ENCODE results near the gene SLC35F6. TPM values are rescaled to one million over a fixed set of nuclear protein-coding genes. Genes with fewer than 3 reads are reported as not detected.

The SLC35F6 gene
- total and polyA plus RNA-seq, 9 of the 15 experiments (the other 6 are each of a cell fraction or from before 2014, with no cell fraction given), result 11.9 to 47.3 (median 22.5) TPM

DNA sequence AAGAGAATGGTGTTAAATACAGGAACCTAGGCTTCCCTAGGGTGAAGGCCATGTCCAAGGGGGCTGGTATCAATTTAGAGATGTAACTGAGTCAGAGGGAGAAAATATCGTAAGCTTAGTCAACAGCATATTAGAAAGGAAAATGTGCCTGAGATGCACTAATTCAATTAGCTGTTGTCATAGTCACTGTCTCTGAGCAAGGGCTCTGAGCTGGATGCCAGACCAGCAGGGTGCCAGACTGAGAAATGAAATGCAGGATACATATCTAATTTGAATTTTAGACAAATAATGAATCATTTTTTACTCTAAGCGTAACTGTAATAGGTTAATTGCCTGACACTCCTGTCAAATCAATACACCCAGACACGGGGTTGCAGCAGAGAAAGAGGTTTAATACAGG, 11.4 kb upstream of the SLC35F6 start:
- H3K9me1 ChIP-seq (ENCODE audit: control insufficient read depth, insufficient read depth, low read length), result no peaks in the 10 kb centered on the region
- no peak overlapping the region for H2AFZ ChIP-seq (ENCODE audit: low read depth, low read length)
- ChIA-PET POLR2A (interaction anchor here (0.8 to 0.9 kb wide), 3 partner anchors 34 to 199 kb away, joined by 3 to 7 read pairs (median 5); no protein-coding TSS in a partner anchor), CTCF (ENCODE audit: low intra/inter-chr PET ratio) (no interaction called here)
- no peak for TF ChIP-seq POLR2G (IDR thresholded peaks at IDR 0.05; ENCODE audit: low read depth, low read length)
- TF ChIP-seq, protein P1, sequence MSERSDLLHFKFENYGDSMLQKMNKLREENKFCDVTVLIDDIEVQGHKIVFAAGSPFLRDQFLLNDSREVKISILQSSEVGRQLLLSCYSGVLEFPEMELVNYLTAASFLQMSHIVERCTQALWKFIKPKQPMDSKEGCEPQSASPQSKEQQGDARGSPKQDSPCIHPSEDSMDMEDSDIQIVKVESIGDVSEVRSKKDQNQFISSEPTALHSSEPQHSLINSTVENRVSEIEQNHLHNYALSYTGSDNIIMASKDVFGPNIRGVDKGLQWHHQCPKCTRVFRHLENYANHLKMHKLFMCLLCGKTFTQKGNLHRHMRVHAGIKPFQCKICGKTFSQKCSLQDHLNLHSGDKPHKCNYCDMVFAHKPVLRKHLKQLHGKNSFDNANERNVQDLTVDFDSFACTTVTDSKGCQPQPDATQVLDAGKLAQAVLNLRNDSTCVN (CRISPR knock-in tag; IDR thresholded peaks at IDR 0.05), result no peak
- no peak for TF ChIP-seq ETV5 (CRISPR knock-in tag; IDR thresholded peaks at IDR 0.05; ENCODE audit: low read depth)
- TF ChIP-seq NR2C1 (IDR thresholded peaks at IDR 0.05), result no peak
- TF ChIP-seq NR2C1 (tag; IDR thresholded peaks at IDR 0.05), result no peak
- H3K36me3 ChIP-seq (ENCODE audit: control insufficient read depth, insufficient read depth, low read length), result no peaks in the 10 kb centered on the region; the same call in 2 of the 3 replicates
- FAIRE-seq, result no peak
- peaks cover 17 to 32% of the 10 kb centered on the region in 2 experiments for H3K4me1 ChIP-seq (replicated peaks in 1 of 2; ENCODE audit: control insufficient read depth in 2 of 2, insufficient read depth in 2 of 2, low read length in 2 of 2)
- intact Hi-C loops (cut with micrococcal nuclease), result no loop called here
- 86% methylated on average over 3 of the region's 3 CpGs for WGBS (ENCODE audit: insufficient coverage, low coverage, missing lambda C conversion rate)
- H3K27ac ChIP-seq (ENCODE audit: extremely low read depth, low read depth, low read length), result no peak overlapping the region
- H3K9ac ChIP-seq (ENCODE audit: insufficient read depth in 1 of 2, low read depth in 2 of 2, low read length in 2 of 2), result no peak overlapping the region
- no peak for DNase-seq (ENCODE audit: extremely low read depth in 1 of 4, low spot score in 3 of 4)
- no peak overlapping the region for H3K4me3 ChIP-seq
- no peak for ATAC-seq
- BruUV-seq (replicated peaks), result no TSS peak
- no peaks in the 10 kb centered on the region for H3K79me2 ChIP-seq (ENCODE audit: control insufficient read depth, insufficient read depth, low read length)
- no peak overlapping the region for H3K4me2 ChIP-seq (ENCODE audit: insufficient read depth, low read length)
- no peaks in the 10 kb centered on the region for H3K27me3 ChIP-seq (ENCODE audit: control insufficient read depth in 2 of 2, insufficient read depth in 2 of 2, low read length in 2 of 2)
- in situ Hi-C loops (cut with MboI), result no loop called here
- H3K9me3 ChIP-seq (replicated peaks; ENCODE audit: control insufficient read depth, insufficient read depth, low read depth, low read length), result no peaks in the 10 kb centered on the region
- H4K20me1 ChIP-seq (replicated peaks; ENCODE audit: control insufficient read depth, insufficient read depth, low read length), result no peaks in the 10 kb centered on the region

DNA sequence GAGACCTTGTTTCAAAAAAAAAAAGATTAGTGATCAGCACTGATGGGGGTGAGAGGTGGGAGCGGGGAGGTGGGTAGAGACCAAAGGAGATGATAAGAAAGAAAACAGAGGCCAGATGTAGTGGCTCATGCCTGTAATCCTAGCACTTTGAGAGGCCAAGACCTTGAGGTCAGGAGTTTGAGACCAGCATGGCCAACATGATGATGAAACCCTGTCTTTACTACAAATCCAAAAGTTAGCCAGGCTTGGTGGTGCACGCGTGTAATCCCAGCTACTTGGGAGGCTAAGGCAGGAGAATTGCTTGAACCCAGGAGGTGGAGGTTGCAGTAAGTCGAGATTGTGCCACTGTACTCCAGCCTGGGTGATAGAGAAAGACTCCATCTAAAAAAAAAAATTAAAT, 9.5 kb upstream of the SLC35F6 start:
- Histone ChIP-seq H3K4me3 (no peak overlapping the region), H3K9me1 (ENCODE audit: control insufficient read depth, insufficient read depth, low read length) (no peaks in the 10 kb centered on the region), H3K27ac (ENCODE audit: extremely low read depth, low read depth, low read length) (no peak overlapping the region), H3K36me3 (ENCODE audit: control insufficient read depth, insufficient read depth, low read length) (no peaks in the 10 kb centered on the region; the same call in 1 of the 3 replicates), H3K9me3 (replicated peaks; ENCODE audit: control insufficient read depth, insufficient read depth, low read depth, low read length) (no peaks in the 10 kb centered on the region), H3K9ac (ENCODE audit: insufficient read depth in 1 of 2, low read depth in 2 of 2, low read length in 2 of 2) (no peak overlapping the region), H3K4me1 (replicated peaks in 1 of 2; ENCODE audit: control insufficient read depth in 2 of 2, insufficient read depth in 2 of 2, low read length in 2 of 2) (peaks cover 16 to 39% of the 10 kb centered on the region in 2 experiments), H4K20me1 (replicated peaks; ENCODE audit: control insufficient read depth, insufficient read depth, low read length) (no peaks in the 10 kb centered on the region), H3K79me2 (ENCODE audit: control insufficient read depth, insufficient read depth, low read length) (no peaks in the 10 kb centered on the region), H2AFZ (ENCODE audit: low read depth, low read length) (no peak overlapping the region), H3K4me2 (ENCODE audit: insufficient read depth, low read length) (no peak overlapping the region), H3K27me3 (ENCODE audit: control insufficient read depth in 2 of 2, insufficient read depth in 2 of 2, low read length in 2 of 2) (no peaks in the 10 kb centered on the region)
- no TSS peak for BruUV-seq (replicated peaks)
- ChIA-PET POLR2A (interaction anchor here (0.6 kb wide), 1 partner anchor 409 kb away, joined by 4 read pairs; no protein-coding TSS in a partner anchor), CTCF (ENCODE audit: low intra/inter-chr PET ratio) (no interaction called here)
- in situ Hi-C loops (cut with MboI), result no loop called here
- FAIRE-seq, result no peak
- intact Hi-C loops (cut with micrococcal nuclease), result no loop called here
- WGBS (ENCODE audit: insufficient coverage, low coverage, missing lambda C conversion rate), result 69% methylated on average over 3 of the region's 4 CpGs
- no peak for ATAC-seq
- TF ChIP-seq RBM17 (IDR thresholded peaks at IDR 0.05; ENCODE audit: borderline replicate concordance, low read depth, low read length) (no peak), RAD21 (CRISPR knock-in tag; conservative IDR thresholded peaks at IDR 0.05 in 1 of 2, IDR thresholded peaks at IDR 0.05 in 1 of 2) (0 out of 4 replicates have a peak, but pooled peaks of 1 of the 2 experiments have one; percentile 2), KDM1A (IDR thresholded peaks at IDR 0.05) (peak in 1 of 2 experiments; percentile 63; a peak in 2 of 4 replicates), SNIP1 (IDR thresholded peaks at IDR 0.05; ENCODE audit: low read depth) (no peak), CEBPG (CRISPR knock-in tag; IDR thresholded peaks at IDR 0.05) (peak; percentile 70; the same call in 1 of the 2 replicates), CEBPG (tag; conservative IDR thresholded peaks at IDR 0.05 in 1 of 2, IDR thresholded peaks at IDR 0.05 in 1 of 2) (0 out of 4 replicates have a peak, but pooled peaks of 1 of the 2 experiments have one; percentile 43), ETV6 (IDR thresholded peaks at IDR 0.05; ENCODE audit: borderline replicate concordance in 1 of 2, low read depth in 2 of 2, low read length in 1 of 2) (no peak), ETV6 (CRISPR knock-in tag; IDR thresholded peaks at IDR 0.05; ENCODE audit: borderline replicate concordance) (no peak)
- TF ChIP-seq, protein P2, sequence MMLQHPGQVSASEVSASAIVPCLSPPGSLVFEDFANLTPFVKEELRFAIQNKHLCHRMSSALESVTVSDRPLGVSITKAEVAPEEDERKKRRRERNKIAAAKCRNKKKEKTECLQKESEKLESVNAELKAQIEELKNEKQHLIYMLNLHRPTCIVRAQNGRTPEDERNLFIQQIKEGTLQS (IDR thresholded peaks at IDR 0.05), result peak; percentile 62
- TF ChIP-seq, protein P2 (CRISPR knock-in tag; conservative IDR thresholded peaks at IDR 0.05), result no peak
- no peak for DNase-seq (ENCODE audit: extremely low read depth in 1 of 4, low spot score in 3 of 4)

Data from K562 (cell line).